ENCODE measurements around the gene SH3RF2.
A peak's percentile ranks its signal among the peaks of the same experiment; 100 is the strongest.
"Not testable (repeated sequence)": the region's sequence is repeated elsewhere in the genome, so short reads cannot be mapped to it uniquely, and the experiment has no call there.

The SH3RF2 gene

GRCh38 chr5:145936401-145937131 lies at the start of gene SH3RF2:
Gene SH3RF2, plus strand, starts transcription at chr5:145936578. Its CDS starts 1,351 bp downstream, at chr5:145937929.
- no peak for DNase-seq (ENCODE audit: low spot score)

DNA sequence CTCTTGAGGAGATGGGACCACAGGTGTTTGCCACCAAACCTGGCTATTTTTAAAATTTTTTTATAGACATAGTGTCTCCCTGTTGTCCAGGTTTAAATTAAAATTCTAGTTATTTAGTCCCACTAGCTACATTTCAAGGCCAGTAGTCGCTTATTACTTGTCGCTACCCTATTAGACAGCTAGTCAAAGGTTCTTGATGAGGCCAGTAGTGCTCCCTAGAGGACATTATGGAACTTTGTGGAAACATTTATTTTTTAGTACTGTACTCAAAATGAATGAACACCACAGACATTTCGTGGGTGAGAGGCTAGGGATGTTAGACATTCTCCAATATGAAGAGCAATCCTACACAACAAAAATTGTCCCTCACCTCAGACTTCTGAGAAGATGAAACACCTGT lies 49.2 kb upstream of the SH3RF2 start:
- no peak for DNase-seq (ENCODE audit: low spot score)

DNA sequence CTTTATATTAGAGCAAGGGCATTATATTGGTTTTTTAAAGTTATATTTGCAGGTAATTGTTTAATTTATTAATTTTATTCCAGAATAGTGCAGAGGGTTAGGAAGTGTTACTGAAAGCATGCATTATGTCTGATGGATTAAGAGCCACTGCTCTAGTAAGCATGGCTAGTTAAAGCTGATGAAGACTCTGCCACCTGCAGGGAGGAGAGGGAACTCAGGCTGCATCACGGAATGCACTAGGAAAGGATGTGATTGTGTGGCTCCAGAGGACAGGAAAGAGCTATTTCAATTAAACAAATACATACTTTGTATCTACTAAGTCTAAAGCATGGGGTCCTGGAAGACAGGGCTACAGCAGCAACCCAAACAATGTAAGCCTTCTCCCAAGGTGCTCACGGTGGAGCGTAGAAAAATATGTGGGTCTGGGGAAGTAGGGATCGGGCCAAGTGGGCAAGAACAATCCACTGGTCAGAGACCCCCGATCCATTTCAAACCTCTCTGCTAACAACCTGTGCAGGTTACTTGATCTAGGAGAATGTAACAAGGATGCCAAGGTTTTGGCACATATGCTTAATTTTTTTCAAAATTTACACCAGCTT lies 48.3 kb upstream of the SH3RF2 start:
- DNase-seq (ENCODE audit: low spot score) = peak; percentile 41

DNA sequence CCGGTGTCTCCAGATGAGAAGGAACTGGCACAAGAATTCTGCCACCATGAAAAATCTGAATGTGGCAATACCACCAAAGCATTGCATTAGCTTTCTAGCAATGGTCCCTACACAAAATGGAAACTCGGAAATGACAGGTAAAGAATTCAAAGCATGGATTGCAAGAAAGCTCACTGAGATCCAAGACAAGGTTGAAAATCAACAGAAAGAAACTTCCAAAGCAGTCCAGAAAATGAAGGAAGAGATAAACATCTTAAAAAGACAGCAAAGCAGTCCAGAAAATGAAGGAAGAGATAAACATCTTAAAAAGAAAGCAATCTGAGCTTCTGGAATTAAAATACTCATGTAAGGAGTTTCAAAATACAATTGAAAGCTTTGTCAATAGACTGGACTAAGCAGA lies 46.8 kb upstream of the SH3RF2 start:
- no peak for DNase-seq (ENCODE audit: low spot score)

DNA sequence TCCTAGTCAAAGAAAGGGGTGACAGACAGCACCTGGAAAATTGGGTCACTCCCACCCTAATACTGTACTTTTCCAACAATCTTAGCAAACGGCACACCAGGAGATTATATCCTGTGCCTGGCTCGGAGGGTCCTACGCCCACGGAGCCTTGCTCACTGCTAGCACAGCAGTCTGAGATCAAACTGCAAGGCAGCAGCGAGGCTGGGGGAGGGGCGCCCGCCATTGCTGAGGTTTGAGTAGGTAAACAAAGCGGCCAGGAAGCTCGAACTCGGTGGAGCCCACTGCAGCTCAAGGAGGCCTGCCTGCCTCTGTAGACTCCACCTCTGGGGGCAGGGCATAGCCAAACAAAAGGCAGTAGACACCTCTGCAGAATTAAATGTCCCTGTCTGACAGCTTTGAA lies 45.0 kb upstream of the SH3RF2 start:
- DNase-seq (ENCODE audit: low spot score) = not testable (repeated sequence)

GRCh38 chr5:145898171-145898570 lies 38.2 kb upstream of the SH3RF2 start:
- DNase-seq (ENCODE audit: low spot score) = no peak

- no peak for DNase-seq (ENCODE audit: low spot score)
These were observed 34.0 kb upstream of the SH3RF2 start for GRCh38 chr5:145902421-145902820.

DNA sequence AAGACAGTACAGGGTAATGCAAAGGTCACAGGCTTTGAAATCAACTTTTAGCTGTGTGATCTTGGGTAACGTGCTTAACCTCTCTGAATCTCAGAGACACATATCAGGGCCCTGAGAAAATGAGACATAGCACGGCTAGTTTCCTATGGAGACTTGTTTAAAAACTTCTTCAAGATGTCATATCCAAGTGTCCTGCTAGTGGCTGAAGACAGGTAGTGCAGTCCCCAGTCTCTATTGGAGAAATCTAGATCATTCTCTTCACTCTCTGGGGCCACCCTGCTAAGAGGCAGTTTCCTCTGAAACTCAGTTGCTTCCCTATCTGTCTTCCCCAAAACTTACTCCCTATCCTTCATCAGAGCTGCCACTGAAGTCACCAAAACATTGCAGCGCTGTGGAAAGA lies 33.3 kb upstream of the SH3RF2 start:
- DNase-seq (ENCODE audit: low spot score) = no peak

- DNase-seq (ENCODE audit: low spot score) = no peak
These were observed 32.5 kb upstream of the SH3RF2 start for GRCh38 chr5:145903867-145904266.

DNA sequence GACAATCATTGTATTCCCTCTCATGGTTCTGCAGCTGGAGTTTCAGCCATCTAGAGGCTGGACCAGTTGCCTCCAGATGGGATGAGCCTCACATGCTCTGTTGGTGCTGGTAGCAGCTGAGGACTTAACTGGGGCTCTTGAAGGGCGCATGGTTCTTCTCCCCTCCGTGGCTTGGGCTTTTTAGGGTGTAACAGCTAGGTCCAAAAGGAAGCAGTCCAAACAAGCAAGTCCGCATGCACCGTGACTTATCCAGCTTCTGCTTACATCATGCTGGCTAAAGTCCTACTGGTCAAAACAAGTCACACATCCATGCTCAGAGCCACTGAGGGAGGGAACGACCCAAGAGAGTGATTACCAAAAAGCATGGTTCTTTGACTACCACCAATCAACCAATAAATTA lies 31.6 kb upstream of the SH3RF2 start:
- no peak for DNase-seq (ENCODE audit: low spot score)

DNA sequence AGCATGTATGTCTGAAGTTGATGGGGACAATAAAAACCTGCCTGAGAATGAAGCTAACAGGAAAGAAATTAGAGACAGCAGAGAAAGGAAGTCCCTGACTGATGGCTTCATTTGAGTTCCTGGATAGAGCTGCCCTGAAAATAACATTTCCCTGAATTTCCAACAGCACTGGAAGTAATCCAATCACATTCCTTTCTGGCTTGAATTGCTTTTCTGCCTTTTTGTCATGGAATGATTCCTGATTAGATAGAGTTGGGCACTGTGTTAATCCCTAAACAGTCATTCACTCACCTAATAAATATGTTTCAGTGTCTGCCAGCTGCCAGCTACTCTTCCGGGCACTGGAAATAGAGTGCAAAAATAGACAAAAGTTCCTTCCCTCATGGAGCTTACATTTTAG lies 30.0 kb upstream of the SH3RF2 start:
- DNase-seq (ENCODE audit: low spot score) = no peak

- no peak for DNase-seq (ENCODE audit: low spot score)
These were observed 28.0 kb upstream of the SH3RF2 start for GRCh38 chr5:145908206-145908960.

DNA sequence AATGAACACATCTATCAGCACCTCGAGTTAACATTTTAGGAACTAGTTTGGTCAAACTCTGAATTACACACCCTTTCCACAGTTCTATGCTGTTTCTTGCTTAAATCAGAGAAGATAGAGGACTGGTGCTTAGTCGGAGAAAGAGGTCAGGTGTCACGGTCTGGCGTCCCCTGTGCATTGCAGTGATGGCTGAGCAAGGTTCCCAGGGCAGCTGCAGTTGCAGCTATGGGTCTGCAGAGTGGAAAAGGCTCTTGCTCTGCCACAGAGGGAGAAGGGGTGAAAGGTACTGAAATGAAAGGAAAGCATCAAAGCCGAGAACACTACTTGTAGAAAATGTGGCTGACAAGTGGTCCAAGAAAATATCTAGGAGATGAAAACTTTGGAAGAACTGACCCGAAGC lies 25.2 kb upstream of the SH3RF2 start:
- DNase-seq (ENCODE audit: low spot score) = no peak

GRCh38 chr5:145912019-145912418 lies 24.4 kb upstream of the SH3RF2 start:
- no peak for DNase-seq (ENCODE audit: low spot score)

- no peak for DNase-seq (ENCODE audit: low spot score)
These were observed 23.8 kb upstream of the SH3RF2 start for GRCh38 chr5:145912594-145912993.

GRCh38 chr5:145913701-145914100 lies 22.7 kb upstream of the SH3RF2 start:
- no peak for DNase-seq (ENCODE audit: low spot score)

DNA sequence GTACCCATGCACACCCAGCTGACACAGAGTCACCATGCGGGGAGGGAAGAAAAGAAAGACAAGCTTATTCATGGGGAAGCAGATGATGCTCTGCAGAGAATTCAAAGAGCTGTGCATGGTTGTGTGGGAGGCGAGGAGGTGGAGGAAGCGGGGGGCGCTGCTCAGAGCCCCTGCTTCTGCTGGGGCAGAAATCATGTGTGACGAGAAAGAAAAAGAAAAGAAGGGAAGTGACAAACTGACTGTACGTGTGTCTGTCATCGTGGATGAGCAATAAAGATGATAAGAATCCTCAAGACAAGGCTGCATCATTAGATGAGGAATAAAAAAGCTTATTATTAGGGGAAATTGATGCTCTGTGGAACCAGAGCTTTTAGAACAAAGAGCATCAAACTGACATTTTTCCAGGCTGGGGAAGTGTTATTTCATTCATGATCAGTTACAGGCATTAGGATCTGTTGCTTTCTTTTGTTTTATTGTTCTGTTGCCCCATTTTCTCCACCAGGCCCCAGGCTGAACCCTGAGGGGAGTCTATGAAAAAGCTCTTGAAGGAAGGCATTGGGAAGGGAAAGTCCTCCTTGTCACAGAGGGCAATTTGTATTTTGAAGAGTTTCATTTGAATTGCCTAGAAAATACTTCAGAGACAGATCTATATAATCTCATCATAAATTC lies 20.3 kb upstream of the SH3RF2 start:
- DNase-seq (ENCODE audit: low spot score) = no peak

DNA sequence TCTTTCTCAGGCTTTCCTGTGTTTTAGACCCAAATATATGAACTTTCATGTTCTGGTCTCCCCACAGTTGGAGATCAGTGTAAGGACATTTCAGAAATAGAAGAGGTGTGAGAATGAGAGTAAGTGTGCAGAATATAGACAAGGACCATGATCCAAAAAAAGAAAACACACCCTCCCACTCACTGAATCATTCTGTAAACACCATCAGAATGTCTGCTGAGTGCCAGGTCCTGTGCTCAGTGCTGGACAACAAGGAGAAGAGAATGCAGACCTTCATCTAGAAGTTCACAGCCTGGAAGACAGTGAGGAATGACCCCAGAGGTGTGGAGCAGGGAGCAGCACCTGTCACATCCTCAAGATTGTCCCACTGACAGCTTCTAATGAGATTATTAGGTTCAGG lies 19.1 kb upstream of the SH3RF2 start:
- DNase-seq (ENCODE audit: low spot score) = no peak

DNA sequence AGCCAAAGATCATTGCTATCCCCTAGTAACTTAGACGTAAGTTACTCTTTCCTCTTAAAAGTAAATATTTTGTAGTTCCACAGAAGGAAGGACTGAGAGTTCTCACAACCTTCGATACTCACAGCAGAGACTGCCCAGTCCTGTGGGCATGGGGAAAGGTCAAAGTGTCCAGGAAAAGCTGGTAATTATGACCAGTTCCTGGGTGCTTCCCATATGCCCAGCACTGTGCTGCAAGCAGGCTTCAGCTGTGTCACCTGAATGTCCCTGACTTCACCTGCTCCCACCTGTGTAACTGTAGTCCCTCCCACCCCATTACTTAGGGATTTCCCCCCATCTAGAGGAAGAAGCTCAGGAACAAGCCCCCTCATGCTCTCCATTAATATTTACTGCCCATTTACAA lies 18.0 kb upstream of the SH3RF2 start:
- no peak for DNase-seq (ENCODE audit: low spot score)

- no peak for DNase-seq (ENCODE audit: low spot score)
These were observed 17.0 kb upstream of the SH3RF2 start for GRCh38 chr5:145919413-145919812.

GRCh38 chr5:145920542-145921210 lies 15.7 kb upstream of the SH3RF2 start:
- no peak for DNase-seq (ENCODE audit: low spot score)

- DNase-seq (ENCODE audit: low spot score) = no peak
These were observed 15.2 kb upstream of the SH3RF2 start for GRCh38 chr5:145921211-145921610.
